ENCODE measurements around the gene CIROP. TPM values are rescaled to one million over a fixed set of nuclear protein-coding genes. Genes with fewer than 3 reads are reported as not detected.

CIROP gene
- total and polyA plus RNA-seq, 9 of the 15 experiments (the other 6 are each of a cell fraction or from before 2014, with no cell fraction given) = not detected

DNA sequence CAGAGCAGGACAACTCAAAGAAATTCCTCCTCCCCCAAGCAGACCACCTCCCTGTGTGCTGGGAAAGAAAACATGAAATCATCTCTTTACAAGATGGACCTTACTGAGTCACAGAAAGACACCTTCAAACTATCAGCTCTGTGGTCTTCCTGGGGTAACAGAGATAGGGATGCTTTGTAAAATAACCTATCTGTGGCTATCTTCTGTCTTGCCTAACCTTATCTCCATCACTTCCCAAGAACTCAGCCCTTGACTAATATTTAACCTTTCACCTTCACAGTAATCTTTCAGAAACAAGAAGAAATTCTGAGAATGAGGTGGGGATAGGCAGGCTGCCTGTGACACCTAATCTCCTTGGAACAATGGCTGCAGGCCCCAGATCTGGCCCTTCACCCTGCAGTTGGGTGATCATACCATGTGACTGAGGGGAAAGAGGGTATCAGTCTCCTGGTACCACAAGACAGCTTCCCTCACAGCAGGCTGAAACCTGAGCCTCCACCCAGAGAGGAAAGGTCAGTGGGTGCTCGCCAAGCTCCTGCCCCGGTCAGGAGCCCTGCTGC, 41.6 kb upstream of the CIROP start (continued):
- TF ChIP-seq, protein P1, sequence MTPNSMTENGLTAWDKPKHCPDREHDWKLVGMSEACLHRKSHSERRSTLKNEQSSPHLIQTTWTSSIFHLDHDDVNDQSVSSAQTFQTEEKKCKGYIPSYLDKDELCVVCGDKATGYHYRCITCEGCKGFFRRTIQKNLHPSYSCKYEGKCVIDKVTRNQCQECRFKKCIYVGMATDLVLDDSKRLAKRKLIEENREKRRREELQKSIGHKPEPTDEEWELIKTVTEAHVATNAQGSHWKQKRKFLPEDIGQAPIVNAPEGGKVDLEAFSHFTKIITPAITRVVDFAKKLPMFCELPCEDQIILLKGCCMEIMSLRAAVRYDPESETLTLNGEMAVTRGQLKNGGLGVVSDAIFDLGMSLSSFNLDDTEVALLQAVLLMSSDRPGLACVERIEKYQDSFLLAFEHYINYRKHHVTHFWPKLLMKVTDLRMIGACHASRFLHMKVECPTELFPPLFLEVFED (CRISPR knock-in tag; conservative IDR thresholded peaks at IDR 0.05) = no peak
- peak; percentile 91 for TF ChIP-seq DACH1 (IDR thresholded peaks at IDR 0.05; ENCODE audit: partially characterized antibody)
- TF ChIP-seq, protein P2, sequence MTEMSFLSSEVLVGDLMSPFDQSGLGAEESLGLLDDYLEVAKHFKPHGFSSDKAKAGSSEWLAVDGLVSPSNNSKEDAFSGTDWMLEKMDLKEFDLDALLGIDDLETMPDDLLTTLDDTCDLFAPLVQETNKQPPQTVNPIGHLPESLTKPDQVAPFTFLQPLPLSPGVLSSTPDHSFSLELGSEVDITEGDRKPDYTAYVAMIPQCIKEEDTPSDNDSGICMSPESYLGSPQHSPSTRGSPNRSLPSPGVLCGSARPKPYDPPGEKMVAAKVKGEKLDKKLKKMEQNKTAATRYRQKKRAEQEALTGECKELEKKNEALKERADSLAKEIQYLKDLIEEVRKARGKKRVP (CRISPR knock-in tag; IDR thresholded peaks at IDR 0.05) = no peak
- TF ChIP-seq, protein P3, sequence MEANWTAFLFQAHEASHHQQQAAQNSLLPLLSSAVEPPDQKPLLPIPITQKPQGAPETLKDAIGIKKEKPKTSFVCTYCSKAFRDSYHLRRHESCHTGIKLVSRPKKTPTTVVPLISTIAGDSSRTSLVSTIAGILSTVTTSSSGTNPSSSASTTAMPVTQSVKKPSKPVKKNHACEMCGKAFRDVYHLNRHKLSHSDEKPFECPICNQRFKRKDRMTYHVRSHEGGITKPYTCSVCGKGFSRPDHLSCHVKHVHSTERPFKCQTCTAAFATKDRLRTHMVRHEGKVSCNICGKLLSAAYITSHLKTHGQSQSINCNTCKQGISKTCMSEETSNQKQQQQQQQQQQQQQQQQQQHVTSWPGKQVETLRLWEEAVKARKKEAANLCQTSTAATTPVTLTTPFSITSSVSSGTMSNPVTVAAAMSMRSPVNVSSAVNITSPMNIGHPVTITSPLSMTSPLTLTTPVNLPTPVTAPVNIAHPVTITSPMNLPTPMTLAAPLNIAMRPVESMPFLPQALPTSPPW (CRISPR knock-in tag; IDR thresholded peaks at IDR 0.05) = peak; percentile 61
- TF ChIP-seq TEAD2 (tag; IDR thresholded peaks at IDR 0.05) = no peak
- no peak for TF ChIP-seq ZNF324 (CRISPR knock-in tag; IDR thresholded peaks at IDR 0.05)
- TF ChIP-seq MCM2 (IDR thresholded peaks at IDR 0.05; ENCODE audit: low read depth) = no peak
- no peak for TF ChIP-seq FIP1L1 (IDR thresholded peaks at IDR 0.05; ENCODE audit: low read depth, low read length, poor library complexity, severe bottlenecking)
- TF ChIP-seq CC2D1A (IDR thresholded peaks at IDR 0.05) = peak; percentile 98; the same call in 1 of the 2 replicates
- TF ChIP-seq, protein P4, sequence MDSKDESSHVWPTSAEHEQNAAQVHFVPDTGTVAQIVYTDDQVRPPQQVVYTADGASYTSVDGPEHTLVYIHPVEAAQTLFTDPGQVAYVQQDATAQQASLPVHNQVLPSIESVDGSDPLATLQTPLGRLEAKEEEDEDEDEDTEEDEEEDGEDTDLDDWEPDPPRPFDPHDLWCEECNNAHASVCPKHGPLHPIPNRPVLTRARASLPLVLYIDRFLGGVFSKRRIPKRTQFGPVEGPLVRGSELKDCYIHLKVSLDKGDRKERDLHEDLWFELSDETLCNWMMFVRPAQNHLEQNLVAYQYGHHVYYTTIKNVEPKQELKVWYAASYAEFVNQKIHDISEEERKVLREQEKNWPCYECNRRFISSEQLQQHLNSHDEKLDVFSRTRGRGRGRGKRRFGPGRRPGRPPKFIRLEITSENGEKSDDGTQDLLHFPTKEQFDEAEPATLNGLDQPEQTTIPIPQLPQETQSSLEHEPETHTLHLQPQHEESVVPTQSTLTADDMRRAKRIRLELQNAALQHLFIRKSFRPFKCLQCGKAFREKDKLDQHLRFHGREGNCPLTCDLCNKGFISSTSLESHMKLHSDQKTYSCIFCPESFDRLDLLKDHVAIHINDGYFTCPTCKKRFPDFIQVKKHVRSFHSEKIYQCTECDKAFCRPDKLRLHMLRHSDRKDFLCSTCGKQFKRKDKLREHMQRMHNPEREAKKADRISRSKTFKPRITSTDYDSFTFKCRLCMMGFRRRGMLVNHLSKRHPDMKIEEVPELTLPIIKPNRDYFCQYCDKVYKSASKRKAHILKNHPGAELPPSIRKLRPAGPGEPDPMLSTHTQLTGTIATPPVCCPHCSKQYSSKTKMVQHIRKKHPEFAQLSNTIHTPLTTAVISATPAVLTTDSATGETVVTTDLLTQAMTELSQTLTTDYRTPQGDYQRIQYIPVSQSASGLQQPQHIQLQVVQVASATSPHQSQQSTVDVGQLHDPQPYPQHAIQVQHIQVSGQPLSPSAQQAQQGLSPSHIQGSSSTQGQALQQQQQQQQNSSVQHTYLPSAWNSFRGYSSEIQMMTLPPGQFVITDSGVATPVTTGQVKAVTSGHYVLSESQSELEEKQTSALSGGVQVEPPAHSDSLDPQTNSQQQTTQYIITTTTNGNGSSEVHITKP (IDR thresholded peaks at IDR 0.05; ENCODE audit: partially characterized antibody) = peak; percentile 93
- TF ChIP-seq, protein P5, sequence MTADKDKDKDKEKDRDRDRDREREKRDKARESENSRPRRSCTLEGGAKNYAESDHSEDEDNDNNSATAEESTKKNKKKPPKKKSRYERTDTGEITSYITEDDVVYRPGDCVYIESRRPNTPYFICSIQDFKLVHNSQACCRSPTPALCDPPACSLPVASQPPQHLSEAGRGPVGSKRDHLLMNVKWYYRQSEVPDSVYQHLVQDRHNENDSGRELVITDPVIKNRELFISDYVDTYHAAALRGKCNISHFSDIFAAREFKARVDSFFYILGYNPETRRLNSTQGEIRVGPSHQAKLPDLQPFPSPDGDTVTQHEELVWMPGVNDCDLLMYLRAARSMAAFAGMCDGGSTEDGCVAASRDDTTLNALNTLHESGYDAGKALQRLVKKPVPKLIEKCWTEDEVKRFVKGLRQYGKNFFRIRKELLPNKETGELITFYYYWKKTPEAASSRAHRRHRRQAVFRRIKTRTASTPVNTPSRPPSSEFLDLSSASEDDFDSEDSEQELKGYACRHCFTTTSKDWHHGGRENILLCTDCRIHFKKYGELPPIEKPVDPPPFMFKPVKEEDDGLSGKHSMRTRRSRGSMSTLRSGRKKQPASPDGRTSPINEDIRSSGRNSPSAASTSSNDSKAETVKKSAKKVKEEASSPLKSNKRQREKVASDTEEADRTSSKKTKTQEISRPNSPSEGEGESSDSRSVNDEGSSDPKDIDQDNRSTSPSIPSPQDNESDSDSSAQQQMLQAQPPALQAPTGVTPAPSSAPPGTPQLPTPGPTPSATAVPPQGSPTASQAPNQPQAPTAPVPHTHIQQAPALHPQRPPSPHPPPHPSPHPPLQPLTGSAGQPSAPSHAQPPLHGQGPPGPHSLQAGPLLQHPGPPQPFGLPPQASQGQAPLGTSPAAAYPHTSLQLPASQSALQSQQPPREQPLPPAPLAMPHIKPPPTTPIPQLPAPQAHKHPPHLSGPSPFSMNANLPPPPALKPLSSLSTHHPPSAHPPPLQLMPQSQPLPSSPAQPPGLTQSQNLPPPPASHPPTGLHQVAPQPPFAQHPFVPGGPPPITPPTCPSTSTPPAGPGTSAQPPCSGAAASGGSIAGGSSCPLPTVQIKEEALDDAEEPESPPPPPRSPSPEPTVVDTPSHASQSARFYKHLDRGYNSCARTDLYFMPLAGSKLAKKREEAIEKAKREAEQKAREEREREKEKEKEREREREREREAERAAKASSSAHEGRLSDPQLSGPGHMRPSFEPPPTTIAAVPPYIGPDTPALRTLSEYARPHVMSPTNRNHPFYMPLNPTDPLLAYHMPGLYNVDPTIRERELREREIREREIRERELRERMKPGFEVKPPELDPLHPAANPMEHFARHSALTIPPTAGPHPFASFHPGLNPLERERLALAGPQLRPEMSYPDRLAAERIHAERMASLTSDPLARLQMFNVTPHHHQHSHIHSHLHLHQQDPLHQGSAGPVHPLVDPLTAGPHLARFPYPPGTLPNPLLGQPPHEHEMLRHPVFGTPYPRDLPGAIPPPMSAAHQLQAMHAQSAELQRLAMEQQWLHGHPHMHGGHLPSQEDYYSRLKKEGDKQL (CRISPR knock-in tag; IDR thresholded peaks at IDR 0.05; ENCODE audit: borderline replicate concordance) = no peak
- peak; percentile 73; the same call in 1 of the 2 replicates for TF ChIP-seq NFATC3 (IDR thresholded peaks at IDR 0.05)
- no peak for TF ChIP-seq NUFIP1 (IDR thresholded peaks at IDR 0.05; ENCODE audit: partially characterized antibody)
- peak; percentile 63 for TF ChIP-seq EP400 (IDR thresholded peaks at IDR 0.05)
- TF ChIP-seq CHD2 (IDR thresholded peaks at IDR 0.05; ENCODE audit: low read depth, low read length) = no peak

Measured in K562 (cell line).